Embryonic facial prominence (tissue), 1 donor: Measurements from ENCODE around the gene PELO.
"Not testable (repeated sequence)": the region's sequence is repeated elsewhere in the genome, so short reads cannot be mapped to it uniquely, and the experiment has no call there.

ENCODE experiments used
- DNase-seq: peaks from one replicate; pipeline ENCODE4 v3.0.0-alpha.2; 2016; ENCODE audit errors: extremely low spot score

PELO gene

GRCh38 chr5:52801329-52801728 lies 13.6 kb downstream of the PELO start:
- DNase-seq: no peak

GRCh38 chr5:52802272-52802973 lies 14.7 kb downstream of the PELO start:
- DNase-seq: no peak

GRCh38 chr5:52802974-52803336 lies 15.2 kb downstream of the PELO start:
- DNase-seq: no peak

GRCh38 chr5:52804387-52804791 lies 16.7 kb downstream of the PELO start:
- no peak for DNase-seq

- no peak for DNase-seq
These were observed 17.3 kb downstream of the PELO start for GRCh38 chr5:52804981-52805380.

GRCh38 chr5:52805615-52806014 lies 17.9 kb downstream of the PELO start:
- no peak for DNase-seq

- DNase-seq: no peak
These were observed 19.3 kb downstream of the PELO start for GRCh38 chr5:52807037-52807436.

GRCh38 chr5:52807723-52808122 lies 20.0 kb downstream of the PELO start:
- no peak for DNase-seq

- no peak for DNase-seq
These were observed 20.7 kb downstream of the PELO start for GRCh38 chr5:52808316-52808901.

GRCh38 chr5:52809884-52810283 lies 22.2 kb downstream of the PELO start:
- no peak for DNase-seq

GRCh38 chr5:52810426-52810825 lies 22.7 kb downstream of the PELO start:
- DNase-seq: no peak

GRCh38 chr5:52811067-52811749 lies 23.5 kb downstream of the PELO start:
- DNase-seq: no peak

GRCh38 chr5:52814352-52815148 lies 26.8 kb downstream of the PELO start:
- DNase-seq: no peak

GRCh38 chr5:52817818-52818217 lies 30.1 kb downstream of the PELO start:
- DNase-seq: no peak

- no peak for DNase-seq
These were observed 30.6 kb downstream of the PELO start for GRCh38 chr5:52818360-52818759.

- not testable (repeated sequence) for DNase-seq
These were observed 31.1 kb downstream of the PELO start for GRCh38 chr5:52818807-52819206.

- no peak for DNase-seq
These were observed 34.2 kb downstream of the PELO start for GRCh38 chr5:52821901-52822300.

- no peak for DNase-seq
These were observed 34.7 kb downstream of the PELO start for GRCh38 chr5:52822437-52822836.

GRCh38 chr5:52824827-52825226 lies 37.1 kb downstream of the PELO start:
- no peak for DNase-seq

GRCh38 chr5:52825826-52826225 lies 38.1 kb downstream of the PELO start:
- no peak for DNase-seq

- no peak for DNase-seq
These were observed 40.1 kb downstream of the PELO start for GRCh38 chr5:52827815-52828214.

- DNase-seq: no peak
These were observed 41.9 kb downstream of the PELO start for GRCh38 chr5:52829664-52830063.
